Gastroesophageal sphincter (tissue), 3 donors: ENCODE data around the gene CHST8.

Experiments
- POLR2A ChIP-seq, 2 donors: fragments of 450-650 bp; IDR thresholded peaks; one replicate each; pipeline ENCODE4 v1.6.1; 2017; ENCODE audit warnings: antibody characterized with exemption in 2 of 2, mild to moderate bottlenecking in 2 of 2, moderate library complexity in 1 of 2
- POLR2AphosphoS5 ChIP-seq: sonication (generic); formaldehyde crosslinking; IDR thresholded peaks from one replicate; pipeline ENCODE4 v1.6.1; 2017; ENCODE audit warnings: antibody characterized with exemption
- TF ChIP-seq, protein P1 (sequence below), 4 experiments: fragments of 200-600 bp in 2 of 4; fragments of 450-650 bp in 2 of 4; sonication (generic) in 1 of 4; IDR thresholded peaks; one replicate each; pipeline ENCODE4 v1.5.1; 2017 to 2019; ENCODE audit warnings: antibody characterized with exemption in 4 of 4, mild to moderate bottlenecking in 2 of 4, moderate library complexity in 2 of 4

DNA sequence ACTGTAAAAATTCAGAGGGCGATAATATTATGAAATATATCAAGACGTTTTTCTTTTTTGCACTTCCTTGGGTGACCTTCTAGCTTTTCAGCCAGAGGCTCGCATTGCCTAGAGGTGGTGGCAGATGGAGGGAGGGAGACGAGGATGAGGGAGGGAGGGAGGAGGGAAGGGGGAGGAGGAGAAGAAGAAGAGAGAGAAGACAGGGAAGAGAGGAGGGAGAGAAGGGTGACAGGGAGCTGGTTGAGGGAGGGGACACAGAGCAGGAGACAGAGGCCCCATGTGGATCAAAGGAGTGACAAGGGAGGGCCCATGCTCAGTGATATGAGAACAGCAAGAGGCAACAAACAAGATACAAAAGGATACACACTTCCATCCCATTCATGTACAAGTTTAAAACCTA, 166.9 kb downstream of the CHST8 start:
- TF ChIP-seq, protein P1, sequence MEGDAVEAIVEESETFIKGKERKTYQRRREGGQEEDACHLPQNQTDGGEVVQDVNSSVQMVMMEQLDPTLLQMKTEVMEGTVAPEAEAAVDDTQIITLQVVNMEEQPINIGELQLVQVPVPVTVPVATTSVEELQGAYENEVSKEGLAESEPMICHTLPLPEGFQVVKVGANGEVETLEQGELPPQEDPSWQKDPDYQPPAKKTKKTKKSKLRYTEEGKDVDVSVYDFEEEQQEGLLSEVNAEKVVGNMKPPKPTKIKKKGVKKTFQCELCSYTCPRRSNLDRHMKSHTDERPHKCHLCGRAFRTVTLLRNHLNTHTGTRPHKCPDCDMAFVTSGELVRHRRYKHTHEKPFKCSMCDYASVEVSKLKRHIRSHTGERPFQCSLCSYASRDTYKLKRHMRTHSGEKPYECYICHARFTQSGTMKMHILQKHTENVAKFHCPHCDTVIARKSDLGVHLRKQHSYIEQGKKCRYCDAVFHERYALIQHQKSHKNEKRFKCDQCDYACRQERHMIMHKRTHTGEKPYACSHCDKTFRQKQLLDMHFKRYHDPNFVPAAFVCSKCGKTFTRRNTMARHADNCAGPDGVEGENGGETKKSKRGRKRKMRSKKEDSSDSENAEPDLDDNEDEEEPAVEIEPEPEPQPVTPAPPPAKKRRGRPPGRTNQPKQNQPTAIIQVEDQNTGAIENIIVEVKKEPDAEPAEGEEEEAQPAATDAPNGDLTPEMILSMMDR (IDR thresholded peaks at IDR 0.05) = no peak
- no peak for TF ChIP-seq POLR2A (IDR thresholded peaks at IDR 0.05)
- TF ChIP-seq POLR2AphosphoS5 = no peak
